Ovary (tissue), 3 donors: ENCODE data around the gene FOXP1.

Experiments used
- EP300 ChIP-seq: sonication (generic); formaldehyde crosslinking; IDR thresholded peaks from one replicate; pipeline ENCODE4 v1.6.1; 2017; ENCODE audit warnings: antibody characterized with exemption
- POLR2A ChIP-seq: fragments of 450-650 bp; IDR thresholded peaks from one replicate; pipeline ENCODE4 v1.6.1; 2017; ENCODE audit warnings: antibody characterized with exemption, mild to moderate bottlenecking, moderate library complexity
- TF ChIP-seq, protein P1 (sequence below), 3 donors: fragments of 450-650 bp in 2 of 3; fragments of 200-600 bp in 1 of 3; IDR thresholded peaks; one replicate each; pipeline versions ENCODE4 v1.5.1 to v1.8.0; 2016 to 2022; ENCODE audit warnings: antibody characterized with exemption in 3 of 3, mild to moderate bottlenecking in 1 of 3
- donor health status: DM: no; HTN: no; CAD: no.

DNA sequence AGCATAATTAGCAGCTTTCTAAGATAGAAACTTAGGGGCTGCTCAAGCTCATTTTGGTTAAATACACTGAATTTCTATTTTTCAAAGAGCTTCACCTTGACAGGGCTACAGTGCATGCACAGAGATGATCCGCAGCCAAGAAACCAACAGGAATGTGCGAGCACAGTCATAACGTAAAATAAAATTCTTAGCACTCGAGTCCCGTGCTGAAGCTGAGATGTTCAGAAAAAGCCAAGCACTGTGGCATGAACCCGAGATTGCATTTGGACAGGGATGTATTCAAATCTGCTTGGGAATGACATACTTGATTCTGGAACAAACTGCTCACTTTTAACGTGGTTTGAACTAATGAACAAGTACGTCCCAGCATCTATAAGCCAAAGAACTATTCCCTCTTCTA is 340.3 kb downstream of the FOXP1 start:
- TF ChIP-seq, protein P1, sequence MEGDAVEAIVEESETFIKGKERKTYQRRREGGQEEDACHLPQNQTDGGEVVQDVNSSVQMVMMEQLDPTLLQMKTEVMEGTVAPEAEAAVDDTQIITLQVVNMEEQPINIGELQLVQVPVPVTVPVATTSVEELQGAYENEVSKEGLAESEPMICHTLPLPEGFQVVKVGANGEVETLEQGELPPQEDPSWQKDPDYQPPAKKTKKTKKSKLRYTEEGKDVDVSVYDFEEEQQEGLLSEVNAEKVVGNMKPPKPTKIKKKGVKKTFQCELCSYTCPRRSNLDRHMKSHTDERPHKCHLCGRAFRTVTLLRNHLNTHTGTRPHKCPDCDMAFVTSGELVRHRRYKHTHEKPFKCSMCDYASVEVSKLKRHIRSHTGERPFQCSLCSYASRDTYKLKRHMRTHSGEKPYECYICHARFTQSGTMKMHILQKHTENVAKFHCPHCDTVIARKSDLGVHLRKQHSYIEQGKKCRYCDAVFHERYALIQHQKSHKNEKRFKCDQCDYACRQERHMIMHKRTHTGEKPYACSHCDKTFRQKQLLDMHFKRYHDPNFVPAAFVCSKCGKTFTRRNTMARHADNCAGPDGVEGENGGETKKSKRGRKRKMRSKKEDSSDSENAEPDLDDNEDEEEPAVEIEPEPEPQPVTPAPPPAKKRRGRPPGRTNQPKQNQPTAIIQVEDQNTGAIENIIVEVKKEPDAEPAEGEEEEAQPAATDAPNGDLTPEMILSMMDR (IDR thresholded peaks at IDR 0.05), result no peak
- no peak for TF ChIP-seq POLR2A
- no peak for TF ChIP-seq EP300
